ENCODE data around the gene PCK2. TPM values are rescaled to one million over a fixed set of nuclear protein-coding genes. Genes with fewer than 3 reads are reported as not detected.

PCK2 gene
- polyA plus RNA-seq, 2 of the 4 experiments (the other 2 are of a cell fraction): 16.9 to 60.2 TPM

DNA sequence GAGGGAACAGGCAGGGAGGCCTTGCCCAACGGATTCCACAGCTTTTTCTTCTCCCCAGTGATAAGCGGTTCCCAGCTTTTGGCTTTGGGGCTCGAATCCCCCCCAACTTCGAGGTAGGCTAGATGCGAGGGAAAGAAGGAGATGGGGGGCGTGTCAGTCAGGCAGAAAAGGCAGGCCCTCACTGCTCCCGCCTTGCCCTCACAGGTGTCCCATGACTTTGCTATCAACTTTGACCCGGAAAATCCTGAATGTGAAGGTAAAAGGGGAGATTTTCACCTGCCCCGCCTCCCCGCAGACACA lies 17.9 kb upstream of the PCK2 start (continued):
- no peak for TF ChIP-seq HOXB5 (CRISPR knock-in tag; IDR thresholded peaks at IDR 0.05)
- TF ChIP-seq RARB (CRISPR knock-in tag; IDR thresholded peaks at IDR 0.05): no peak
- TF ChIP-seq SREBF2 (IDR thresholded peaks at IDR 0.05): no peak

DNA sequence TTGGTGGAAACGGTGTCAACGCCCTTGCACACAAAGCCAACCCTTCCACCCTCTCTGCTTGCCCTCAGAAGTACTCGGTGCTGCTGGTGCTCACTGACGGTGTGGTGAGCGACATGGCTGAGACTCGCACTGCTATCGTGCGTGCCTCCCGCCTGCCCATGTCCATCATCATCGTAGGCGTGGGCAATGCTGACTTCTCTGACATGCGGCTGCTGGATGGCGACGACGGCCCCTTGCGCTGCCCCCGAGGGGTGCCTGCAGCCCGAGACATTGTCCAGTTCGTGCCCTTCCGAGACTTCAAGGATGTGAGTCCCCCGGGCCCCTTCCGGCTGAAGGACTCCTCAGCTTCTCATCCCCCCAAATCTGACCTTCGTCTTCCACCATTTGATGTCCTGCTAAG lies 17.0 kb upstream of the PCK2 start:
- 90% methylated on average over 19 of the region's 23 CpGs for WGBS (ENCODE audit: missing lambda C conversion rate)
- ChIA-PET CTCF (interaction anchor here (1.3 to 11.2 kb wide), 3 partner anchors 15 to 26 kb away, joined by 3 to 101 read pairs (median 56); partner anchors contain the start of gene CARMIL3), POLR2A (no interaction called here)
- TF ChIP-seq ZSCAN20 (CRISPR knock-in tag; IDR thresholded peaks at IDR 0.05): no peak
- no peak for ATAC-seq
- no peak for FAIRE-seq
- no peak overlapping the region for H3K4me2 ChIP-seq
- peaks cover 15% of the 10 kb centered on the region for H3K4me1 ChIP-seq
- no peaks in the 10 kb centered on the region for H3K9me3 ChIP-seq
- H3K4me3 ChIP-seq: no peak overlapping the region
- DNase-seq (ENCODE audit: low read depth in 1 of 2, low spot score in 1 of 2): no peak
- no peak overlapping the region for H3K27ac ChIP-seq

DNA sequence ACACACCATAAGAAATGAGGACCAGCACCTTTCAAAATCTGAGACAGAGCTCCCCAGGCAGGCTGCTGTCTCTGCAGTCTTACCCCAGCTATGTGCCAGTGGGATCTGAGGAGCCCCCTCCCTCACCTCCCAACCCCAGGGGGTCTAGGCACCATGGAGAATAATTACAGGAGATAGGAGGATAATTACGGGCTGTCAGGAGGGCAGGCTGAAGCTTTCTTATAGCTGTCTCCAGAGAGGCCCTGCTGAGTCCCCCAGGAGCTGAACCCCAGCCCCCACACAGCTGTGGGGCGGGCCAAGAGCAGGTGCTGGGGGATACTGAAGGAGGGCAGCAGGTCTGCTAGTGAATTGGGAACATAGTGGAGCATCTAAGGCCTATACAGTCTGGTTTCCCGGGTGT lies 16.0 kb upstream of the PCK2 start:
- H3K4me2 ChIP-seq: no peak overlapping the region
- TF ChIP-seq SREBF2 (IDR thresholded peaks at IDR 0.05) (no peak), HOXB13 (CRISPR knock-in tag; IDR thresholded peaks at IDR 0.05; ENCODE audit: low read depth) (no peak), ZSCAN20 (CRISPR knock-in tag; IDR thresholded peaks at IDR 0.05) (no peak), POLR2A (IDR thresholded peaks at IDR 0.05; ENCODE audit: low read length) (no peak), CBX8 (IDR thresholded peaks at IDR 0.05) (no peak), RARB (CRISPR knock-in tag; IDR thresholded peaks at IDR 0.05) (no peak), NFE2L2 (conservative IDR thresholded peaks at IDR 0.05; ENCODE audit: low read length) (no peak)
- TF ChIP-seq, protein P1, sequence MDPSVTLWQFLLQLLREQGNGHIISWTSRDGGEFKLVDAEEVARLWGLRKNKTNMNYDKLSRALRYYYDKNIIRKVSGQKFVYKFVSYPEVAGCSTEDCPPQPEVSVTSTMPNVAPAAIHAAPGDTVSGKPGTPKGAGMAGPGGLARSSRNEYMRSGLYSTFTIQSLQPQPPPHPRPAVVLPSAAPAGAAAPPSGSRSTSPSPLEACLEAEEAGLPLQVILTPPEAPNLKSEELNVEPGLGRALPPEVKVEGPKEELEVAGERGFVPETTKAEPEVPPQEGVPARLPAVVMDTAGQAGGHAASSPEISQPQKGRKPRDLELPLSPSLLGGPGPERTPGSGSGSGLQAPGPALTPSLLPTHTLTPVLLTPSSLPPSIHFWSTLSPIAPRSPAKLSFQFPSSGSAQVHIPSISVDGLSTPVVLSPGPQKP (IDR thresholded peaks at IDR 0.05; ENCODE audit: low read depth, low read length): no peak
- FAIRE-seq (no peak), ATAC-seq (no peak), DNase-seq (ENCODE audit: low read depth in 1 of 2, low spot score in 1 of 2) (no peak)
- no peak overlapping the region for H3K27ac ChIP-seq
- ChIA-PET CTCF (interaction anchor here (1.3 to 7.0 kb wide), 2 partner anchors 14 to 27 kb away, joined by 3 to 56 read pairs; partner anchors contain the start of gene CARMIL3), POLR2A (no interaction called here)
- H3K9me3 ChIP-seq: no peaks in the 10 kb centered on the region
- no peak overlapping the region for H3K4me3 ChIP-seq
- peaks cover 15% of the 10 kb centered on the region for H3K4me1 ChIP-seq
- 72% methylated on average over 2 of the region's 3 CpGs for WGBS (ENCODE audit: missing lambda C conversion rate)

DNA sequence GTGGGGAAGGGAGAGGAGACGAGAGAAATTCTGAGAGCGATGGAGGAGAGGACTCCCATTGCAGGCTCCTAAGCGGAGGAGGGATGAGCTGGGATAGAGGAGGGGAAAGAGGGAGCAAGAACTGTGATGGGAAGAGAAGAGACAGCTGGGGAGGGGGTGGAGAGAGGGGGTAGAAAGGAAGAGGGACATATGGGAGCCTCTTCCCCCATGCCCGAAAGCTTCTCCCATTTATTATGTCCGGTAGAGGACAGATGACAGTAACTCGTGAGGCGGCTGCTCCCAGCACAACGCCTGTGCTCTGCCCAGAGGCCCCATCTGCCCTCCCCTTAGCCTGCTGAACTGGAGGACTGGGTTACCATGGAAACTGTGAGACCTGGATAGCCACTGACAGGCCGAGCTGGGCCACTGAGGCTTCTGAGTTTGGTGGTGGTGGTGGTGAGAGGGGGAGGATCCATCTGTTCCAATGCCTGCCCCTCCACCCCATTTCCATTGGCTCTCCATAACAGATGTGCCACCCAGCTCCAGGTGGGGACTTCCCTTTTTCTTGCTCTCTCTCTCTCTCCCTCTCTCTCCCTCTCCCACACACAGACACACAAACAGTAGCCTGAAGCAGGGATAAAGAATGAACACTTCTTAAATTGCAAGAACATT lies 14.5 kb upstream of the PCK2 start:
- no peak for TF ChIP-seq TFCP2L1 (CRISPR knock-in tag; IDR thresholded peaks at IDR 0.05)
- no peak for TF ChIP-seq RFX5 (IDR thresholded peaks at IDR 0.05)
- no peak for TF ChIP-seq HOXA7 (CRISPR knock-in tag; IDR thresholded peaks at IDR 0.05)
- TF ChIP-seq, protein P2, sequence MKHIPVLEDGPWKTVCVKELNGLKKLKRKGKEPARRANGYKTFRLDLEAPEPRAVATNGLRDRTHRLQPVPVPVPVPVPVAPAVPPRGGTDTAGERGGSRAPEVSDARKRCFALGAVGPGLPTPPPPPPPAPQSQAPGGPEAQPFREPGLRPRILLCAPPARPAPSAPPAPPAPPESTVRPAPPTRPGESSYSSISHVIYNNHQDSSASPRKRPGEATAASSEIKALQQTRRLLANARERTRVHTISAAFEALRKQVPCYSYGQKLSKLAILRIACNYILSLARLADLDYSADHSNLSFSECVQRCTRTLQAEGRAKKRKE (CRISPR knock-in tag; IDR thresholded peaks at IDR 0.05; ENCODE audit: low read depth): no peak
- TF ChIP-seq NFE2L2 (conservative IDR thresholded peaks at IDR 0.05; ENCODE audit: low read length): no peak
- TF ChIP-seq, protein P3, sequence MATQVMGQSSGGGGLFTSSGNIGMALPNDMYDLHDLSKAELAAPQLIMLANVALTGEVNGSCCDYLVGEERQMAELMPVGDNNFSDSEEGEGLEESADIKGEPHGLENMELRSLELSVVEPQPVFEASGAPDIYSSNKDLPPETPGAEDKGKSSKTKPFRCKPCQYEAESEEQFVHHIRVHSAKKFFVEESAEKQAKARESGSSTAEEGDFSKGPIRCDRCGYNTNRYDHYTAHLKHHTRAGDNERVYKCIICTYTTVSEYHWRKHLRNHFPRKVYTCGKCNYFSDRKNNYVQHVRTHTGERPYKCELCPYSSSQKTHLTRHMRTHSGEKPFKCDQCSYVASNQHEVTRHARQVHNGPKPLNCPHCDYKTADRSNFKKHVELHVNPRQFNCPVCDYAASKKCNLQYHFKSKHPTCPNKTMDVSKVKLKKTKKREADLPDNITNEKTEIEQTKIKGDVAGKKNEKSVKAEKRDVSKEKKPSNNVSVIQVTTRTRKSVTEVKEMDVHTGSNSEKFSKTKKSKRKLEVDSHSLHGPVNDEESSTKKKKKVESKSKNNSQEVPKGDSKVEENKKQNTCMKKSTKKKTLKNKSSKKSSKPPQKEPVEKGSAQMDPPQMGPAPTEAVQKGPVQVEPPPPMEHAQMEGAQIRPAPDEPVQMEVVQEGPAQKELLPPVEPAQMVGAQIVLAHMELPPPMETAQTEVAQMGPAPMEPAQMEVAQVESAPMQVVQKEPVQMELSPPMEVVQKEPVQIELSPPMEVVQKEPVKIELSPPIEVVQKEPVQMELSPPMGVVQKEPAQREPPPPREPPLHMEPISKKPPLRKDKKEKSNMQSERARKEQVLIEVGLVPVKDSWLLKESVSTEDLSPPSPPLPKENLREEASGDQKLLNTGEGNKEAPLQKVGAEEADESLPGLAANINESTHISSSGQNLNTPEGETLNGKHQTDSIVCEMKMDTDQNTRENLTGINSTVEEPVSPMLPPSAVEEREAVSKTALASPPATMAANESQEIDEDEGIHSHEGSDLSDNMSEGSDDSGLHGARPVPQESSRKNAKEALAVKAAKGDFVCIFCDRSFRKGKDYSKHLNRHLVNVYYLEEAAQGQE (IDR thresholded peaks at IDR 0.05): no peak
- Histone ChIP-seq H3K9me3 (no peaks in the 10 kb centered on the region), H3K4me1 (peaks cover 15% of the 10 kb centered on the region), H3K4me3 (no peak overlapping the region), H3K27ac (no peak overlapping the region), H3K4me2 (no peak overlapping the region)
- ATAC-seq (no peak), DNase-seq (ENCODE audit: low read depth in 1 of 2, low spot score in 1 of 2) (no peak), FAIRE-seq (no peak)
- POLR2A ChIA-PET: interaction anchor here (0.6 to 2.7 kb wide), 3 partner anchors 15 to 81 kb away, joined by 3 to 16 read pairs (median 13); partner anchors contain the start of genes DCAF11, NRL and PCK2
- CTCF ChIA-PET: interaction anchor here (0.7 to 8.4 kb wide), 9 partner anchors 9 to 391 kb away, joined by 3 to 106 read pairs (median 9); partner anchors contain the start of genes DCAF11, IRF9, NRL and PCK2
- 89% methylated on average over 9 of the region's 9 CpGs for WGBS (ENCODE audit: missing lambda C conversion rate)

Measured in A549 (cell line).